Renal cortex interstitium (tissue), 11 donors: ENCODE measurements around the gene OOEP. TPM values are rescaled to one million over a fixed set of nuclear protein-coding genes. Genes with fewer than 3 reads are reported as not detected.

Experiments
- DNase-seq, 11 donors: peaks; one replicate each; pipeline ENCODE4 v3.0.0-alpha.2; 2013; ENCODE audit warnings: low read depth in 9 of 11, low spot score in 4 of 11; ENCODE audit errors: extremely low read depth in 1 of 11
- polyA plus RNA-seq, 3 donors: library from polyadenylated mRNA; unstranded; fragments of 120-200 nt; gene quantifications; one replicate each; pipeline ENCODE4 v1.2.1, GENCODE V29; 2013; ENCODE audit not compliant: insufficient read length in 3 of 3

The OOEP gene
- polyA plus RNA-seq, 3 donors: 0.38 to 0.40 TPM; not detected in 1

- no peak for DNase-seq
These were observed 540 bp downstream of the OOEP start for GRCh38 chr6:73369157-73369556.

- DNase-seq: no peak
These were observed 1.0 kb downstream of the OOEP start for GRCh38 chr6:73368675-73369074.

- DNase-seq: no peak
These were observed 1.8 kb downstream of the OOEP start for GRCh38 chr6:73367761-73368355.

DNA sequence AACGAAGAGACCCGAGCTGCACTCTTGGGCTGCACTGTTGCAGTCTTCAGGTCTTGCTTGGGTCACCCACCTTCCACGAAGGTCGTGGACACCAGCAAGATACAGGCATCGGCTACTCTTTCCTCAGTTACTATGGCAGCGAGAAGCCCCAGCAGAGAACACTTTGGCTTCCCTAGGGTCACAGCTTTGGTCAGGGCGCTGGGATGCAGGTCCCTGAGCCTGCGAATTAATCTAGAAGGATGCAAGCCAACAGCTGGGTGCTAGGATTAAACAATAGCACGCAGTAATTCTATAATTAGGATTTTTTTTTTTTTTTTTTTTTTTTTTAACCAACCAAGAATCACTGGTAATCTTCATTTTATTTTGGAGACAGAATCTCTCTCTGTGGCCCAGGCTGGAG lies 5.1 kb downstream of the OOEP start:
- no peak for DNase-seq

- DNase-seq: no peak
These were observed 5.6 kb downstream of the OOEP start for GRCh38 chr6:73364121-73364520.

GRCh38 chr6:73363537-73363875 lies 6.2 kb downstream of the OOEP start:
- DNase-seq: no peak

- DNase-seq: no peak
These were observed 6.7 kb downstream of the OOEP start for GRCh38 chr6:73362869-73363536.

DNA sequence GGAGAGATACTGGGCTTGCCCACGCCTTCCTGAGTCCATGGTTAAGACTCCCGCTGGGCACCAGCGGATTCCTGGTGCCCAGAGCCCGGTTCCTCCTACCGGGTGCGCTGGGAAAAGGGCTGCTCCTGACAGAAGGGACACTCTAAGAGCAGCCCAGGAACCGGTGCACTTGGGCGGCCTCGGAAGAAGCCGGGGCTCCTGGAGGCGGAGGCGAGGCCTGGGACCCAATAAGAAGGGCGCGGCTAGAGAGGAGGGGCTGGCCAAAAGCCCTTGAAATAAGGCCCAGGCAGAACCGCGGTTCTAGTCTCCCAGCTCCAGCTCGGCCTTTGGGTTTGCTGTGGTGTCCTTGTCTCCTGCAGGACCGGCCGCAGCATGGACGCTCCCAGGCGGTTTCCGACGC lies 7.3 kb downstream of the OOEP start, which contains the start of gene KHDC3L:
KHDC3L (plus strand) TSS at position 301 of the 400 bp plus-strand sequence; CDS start at position 373, 72 bp downstream.
- no peak for DNase-seq

DNA sequence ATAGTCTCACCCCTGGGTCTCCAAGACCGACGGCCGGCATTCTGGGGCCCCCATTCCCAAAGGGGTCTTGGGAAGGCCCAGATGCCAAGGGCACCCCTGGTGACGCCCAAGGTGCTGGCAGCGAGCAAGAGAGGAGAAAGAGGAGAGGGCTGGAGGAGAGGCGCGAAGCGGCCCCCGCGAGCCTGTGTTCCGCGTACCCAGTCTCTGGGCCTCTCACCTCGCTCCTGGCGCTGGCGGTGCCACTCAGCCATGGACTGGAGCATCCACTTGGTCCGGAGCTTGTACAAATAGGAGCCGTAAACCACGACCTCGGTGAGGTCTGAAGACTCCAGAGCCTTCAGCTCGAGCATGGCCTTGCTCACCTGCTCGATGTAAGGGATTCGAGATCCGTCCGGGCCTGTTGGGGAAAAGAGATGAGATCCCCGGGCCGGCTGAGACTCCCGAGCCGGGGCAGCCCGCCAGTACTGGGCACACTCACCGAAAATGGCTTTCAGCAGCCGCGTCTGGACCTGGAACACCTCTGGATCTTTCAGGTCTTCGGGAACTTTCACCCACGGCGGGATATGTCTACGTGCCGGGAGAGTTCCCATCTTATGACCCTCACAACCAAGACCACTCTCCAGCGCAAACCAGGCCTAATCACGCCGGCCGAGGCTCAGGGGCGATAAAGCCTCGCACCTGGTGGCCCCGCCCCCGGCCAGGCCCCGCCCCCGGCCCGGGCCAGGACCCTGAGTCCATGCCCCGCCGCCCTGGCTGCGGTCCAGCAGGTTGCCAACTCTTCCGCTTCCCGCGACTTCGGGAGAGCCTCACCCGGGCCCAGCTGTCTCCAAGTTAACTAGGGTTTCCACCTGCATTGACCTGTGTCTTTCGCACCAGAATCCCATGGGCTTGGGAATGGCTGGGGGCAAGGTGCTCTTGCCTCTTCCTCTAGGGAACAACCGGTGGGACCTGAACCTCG lies 15.8 kb downstream of the OOEP start, which contains the start of gene DPPA5:
DPPA5 (minus strand) TSS at position 641 of the 958 bp plus-strand sequence; CDS start at position 590, 51 bp downstream.
- DNase-seq: no peak

DNA sequence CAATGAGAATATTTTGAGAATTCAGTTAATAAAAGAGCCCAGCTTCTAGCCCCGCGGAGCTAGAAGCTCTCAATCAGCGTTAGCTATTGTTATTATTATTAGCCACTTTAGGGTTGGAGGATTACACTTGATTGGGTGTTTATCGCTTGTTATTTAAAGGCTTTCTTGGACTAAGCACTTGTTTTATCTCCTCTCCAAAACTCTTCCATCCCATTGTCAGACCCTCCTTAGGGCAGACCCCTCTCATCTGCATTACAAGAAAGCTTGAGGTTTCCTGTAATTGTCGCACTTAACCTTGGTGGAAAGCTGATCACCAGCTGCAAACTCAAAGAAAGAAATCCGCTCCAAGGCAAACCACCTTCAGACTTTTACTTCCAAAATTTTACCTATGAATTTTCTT lies 20.4 kb downstream of the OOEP start:
- DNase-seq: no peak

DNA sequence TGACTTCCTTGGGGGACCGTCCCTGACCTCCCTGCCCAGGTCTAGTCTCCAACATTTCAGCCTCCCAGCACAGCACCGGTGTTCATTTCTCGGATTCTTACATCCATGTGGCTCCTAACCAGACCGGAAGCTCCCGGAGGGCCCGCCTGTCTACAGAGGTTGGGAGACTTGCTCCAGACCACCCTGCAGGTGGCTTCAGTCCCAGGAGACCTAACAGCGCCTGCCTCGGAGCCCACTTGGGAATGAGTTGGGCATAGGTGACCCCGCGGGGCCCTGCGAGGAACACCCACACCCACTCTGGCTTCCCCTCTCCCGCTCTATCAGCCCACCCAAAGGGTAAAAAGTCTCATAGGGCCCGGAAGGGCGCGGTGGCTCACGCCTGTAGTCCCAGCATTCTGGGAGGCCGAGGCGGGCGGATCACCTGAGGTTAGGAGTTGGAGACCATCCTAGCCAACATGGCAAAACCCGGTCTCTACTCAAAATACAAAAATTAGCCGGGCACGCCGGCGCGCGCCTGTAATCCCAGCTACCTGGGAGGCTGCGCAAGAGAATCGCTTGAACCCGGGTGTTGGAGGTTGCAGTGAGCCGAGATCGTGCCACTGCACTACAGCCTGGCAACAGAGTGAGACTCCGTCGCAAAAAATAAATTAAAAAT lies 21.0 kb downstream of the OOEP start:
- no peak for DNase-seq

GRCh38 chr6:73343164-73343563 lies 26.5 kb downstream of the OOEP start:
- DNase-seq: no peak

GRCh38 chr6:73342174-73342573 lies 27.5 kb downstream of the OOEP start:
- no peak for DNase-seq

DNA sequence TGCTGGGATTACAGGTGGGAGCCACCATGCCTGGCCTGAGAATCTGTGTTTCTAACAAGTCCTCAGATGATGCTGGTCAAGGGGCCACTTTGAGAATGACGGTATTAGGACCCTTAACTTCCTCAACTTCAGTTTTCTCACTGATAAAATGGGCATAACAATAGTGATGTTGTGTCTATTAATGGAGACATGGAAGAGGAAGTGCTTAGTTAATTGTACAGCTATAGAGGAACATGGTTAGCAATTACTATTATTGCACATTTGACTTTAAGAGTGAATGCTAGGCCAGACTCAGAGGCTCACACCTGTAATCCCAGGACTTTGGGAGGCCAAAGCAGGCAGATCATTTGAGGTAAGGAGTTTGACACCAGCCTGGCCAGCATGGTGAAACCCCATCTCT lies 28.4 kb downstream of the OOEP start:
- DNase-seq: no peak

DNA sequence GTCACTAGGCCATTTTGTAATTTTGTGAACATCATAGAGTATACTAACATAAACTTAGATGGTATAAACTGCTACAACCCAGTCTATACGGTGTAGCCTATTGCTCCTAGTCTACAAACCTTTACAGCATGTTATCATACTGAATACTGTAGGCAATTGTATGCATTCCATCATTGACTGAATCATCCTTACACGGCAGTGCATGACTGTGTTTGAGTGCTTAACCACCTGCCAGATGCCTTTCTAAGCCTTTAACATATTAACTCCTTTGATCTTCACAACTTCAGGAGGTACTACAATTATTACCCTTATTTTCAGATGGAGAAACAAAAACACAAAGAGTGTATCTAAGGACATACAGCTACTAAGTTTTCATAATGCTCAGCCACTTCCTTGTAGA lies 29.6 kb downstream of the OOEP start:
- DNase-seq: no peak

DNA sequence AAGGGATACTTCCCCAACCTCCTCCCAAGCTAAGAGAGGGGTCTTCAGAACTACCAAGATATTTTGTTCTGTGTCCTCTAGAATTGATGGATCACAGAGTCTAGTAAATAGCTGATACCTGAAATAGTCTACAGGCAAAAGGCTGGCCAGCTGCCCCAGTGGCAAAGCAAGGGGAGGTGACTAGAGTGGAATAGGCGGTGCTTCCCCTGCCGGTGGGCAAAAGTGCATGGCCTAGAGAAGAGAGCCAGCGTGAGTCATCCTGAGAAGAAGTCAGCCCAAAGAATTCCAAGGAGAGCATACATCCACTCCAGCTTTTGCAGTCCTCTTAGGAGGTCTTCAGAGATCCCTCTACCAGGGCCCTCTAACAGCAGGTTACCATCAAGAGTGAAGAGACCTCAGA lies 30.4 kb downstream of the OOEP start:
- DNase-seq: no peak

DNA sequence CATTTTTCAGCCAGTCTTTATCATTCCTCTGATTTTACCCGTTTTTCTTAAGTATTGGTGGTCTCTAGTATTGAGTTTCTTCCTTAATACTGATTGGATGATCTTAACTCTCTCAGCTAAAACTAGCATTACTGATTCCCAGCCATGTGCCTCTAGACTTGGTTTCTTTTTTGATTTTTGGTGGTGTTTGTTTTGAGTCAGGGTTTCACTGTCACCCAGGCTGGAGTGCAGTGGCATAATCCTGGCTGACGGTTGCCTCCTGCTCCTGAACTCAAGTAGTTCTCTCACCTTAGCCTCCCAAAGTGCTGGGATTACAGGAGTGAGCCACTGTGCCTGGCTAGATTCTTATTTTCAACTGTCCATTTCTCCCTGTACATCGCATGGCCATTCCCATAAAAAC lies 40.5 kb downstream of the OOEP start:
- DNase-seq: no peak

DNA sequence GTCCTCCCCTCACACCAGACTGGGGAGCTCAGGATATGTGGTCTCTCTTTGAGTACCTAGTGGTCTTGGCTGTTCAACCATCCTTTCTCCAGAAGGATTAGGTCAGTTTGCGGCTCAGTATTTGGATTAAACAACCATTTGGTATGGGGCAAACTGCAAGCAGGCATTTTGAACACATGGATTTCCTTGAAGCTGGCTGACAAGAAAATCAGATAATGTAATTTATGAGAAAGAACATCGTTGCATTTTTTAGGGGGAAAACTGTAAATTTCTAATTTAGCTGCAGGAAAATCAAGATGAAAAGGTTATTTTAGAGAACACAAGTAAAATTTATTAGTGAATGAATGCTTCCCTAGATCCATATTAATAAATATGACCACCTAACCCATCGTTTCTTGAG lies 40.9 kb downstream of the OOEP start:
- no peak for DNase-seq

DNA sequence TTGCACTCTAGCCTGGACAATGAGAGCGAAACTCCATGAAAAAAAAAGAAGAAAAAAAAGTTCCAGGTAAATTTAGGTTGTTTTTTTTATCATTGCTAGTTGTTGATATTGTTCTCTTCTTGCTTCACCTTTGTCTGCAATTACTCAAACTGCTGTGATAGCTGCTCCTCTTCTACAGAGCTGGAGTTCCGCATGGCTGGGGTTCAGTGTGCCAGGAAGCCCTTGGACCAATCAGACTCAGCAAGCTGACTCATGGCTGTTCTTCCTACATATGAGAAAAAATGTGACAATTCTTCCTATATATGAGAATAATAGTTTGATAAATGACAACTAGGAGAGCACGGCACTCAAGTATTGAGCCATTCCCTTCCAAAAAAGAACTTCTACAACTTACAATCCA lies 44.0 kb downstream of the OOEP start:
- no peak for DNase-seq
